Neutrophil (primary cell): ENCODE data around the gene ARID2.

ENCODE experiments used
- H3K27ac ChIP-seq: fragments of 200-600 bp; sonication (generic); 2 replicates; pipeline ENCODE4 v1.5.1; 2016; ENCODE audit warnings: mild to moderate bottlenecking, moderate library complexity
- H3K27me3 ChIP-seq: fragments of 200-600 bp; sonication (generic); 2 replicates; pipeline ENCODE4 v1.6.0; 2016; ENCODE audit warnings: mild to moderate bottlenecking
- H3K36me3 ChIP-seq: fragments of 200-600 bp; sonication (generic); 2 replicates; pipeline ENCODE4 v1.5.1; 2017
- H3K4me1 ChIP-seq, 2 experiments: fragments of 200-600 bp in 1 of 2; sonication (generic) in 1 of 2; 1 replicate in 1 of 2; 2 replicates in 1 of 2; pipeline versions ENCODE4 v1.5.1 to v1.6.1; 2013 to 2016; ENCODE audit warnings: low read depth in 1 of 2, low read length in 1 of 2, mild to moderate bottlenecking in 1 of 2, moderate library complexity in 1 of 2; ENCODE audit not compliant: control insufficient read depth in 1 of 2, insufficient read depth in 1 of 2
- H3K4me3 ChIP-seq, 2 experiments: fragments of 200-600 bp in 1 of 2; sonication (generic) in 1 of 2; 1 replicate in 1 of 2; 2 replicates in 1 of 2; pipeline ENCODE4 v1.5.1; 2013 to 2016; ENCODE audit warnings: low read depth in 1 of 2, low read length in 1 of 2, mild to moderate bottlenecking in 1 of 2, moderate library complexity in 1 of 2
- H3K9me3 ChIP-seq: fragments of 200-600 bp; sonication (generic); 2 replicates; pipeline ENCODE4 v1.5.1; 2016
- CTCF ChIP-seq: fragments of 200-600 bp; sonication (generic); IDR thresholded peaks from 2 replicates; pipeline ENCODE4 v1.5.1; 2016; ENCODE audit warnings: antibody characterized with exemption

The ARID2 gene

DNA sequence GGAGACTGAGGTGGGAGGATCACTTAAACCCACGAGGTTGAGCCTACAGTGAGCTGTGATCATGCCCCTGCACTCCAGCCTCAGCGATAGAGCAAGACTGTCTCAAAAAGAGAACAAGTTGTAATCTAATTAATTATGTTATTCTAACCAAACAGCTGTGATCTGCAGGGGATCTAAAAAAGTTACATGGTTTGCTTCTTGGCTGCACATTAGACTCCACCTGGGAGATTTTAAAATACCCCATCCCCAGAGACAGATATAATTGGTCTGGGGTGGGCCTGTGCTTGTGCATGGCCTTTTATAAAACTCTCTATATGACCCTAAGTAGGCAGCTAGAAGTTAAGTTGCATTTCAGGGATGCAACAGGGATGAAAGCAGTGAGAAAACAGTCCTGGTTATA lies 184.1 kb downstream of the ARID2 start:
- Histone ChIP-seq H3K4me1 (no peaks in the 10 kb centered on the region), H3K4me3 (no peak overlapping the region), H3K9me3 (no peaks in the 10 kb centered on the region), H3K36me3 (peaks cover 7% of the 10 kb centered on the region), H3K27ac (no peak overlapping the region), H3K27me3 (no peaks in the 10 kb centered on the region)
- TF ChIP-seq CTCF, result no peak

DNA sequence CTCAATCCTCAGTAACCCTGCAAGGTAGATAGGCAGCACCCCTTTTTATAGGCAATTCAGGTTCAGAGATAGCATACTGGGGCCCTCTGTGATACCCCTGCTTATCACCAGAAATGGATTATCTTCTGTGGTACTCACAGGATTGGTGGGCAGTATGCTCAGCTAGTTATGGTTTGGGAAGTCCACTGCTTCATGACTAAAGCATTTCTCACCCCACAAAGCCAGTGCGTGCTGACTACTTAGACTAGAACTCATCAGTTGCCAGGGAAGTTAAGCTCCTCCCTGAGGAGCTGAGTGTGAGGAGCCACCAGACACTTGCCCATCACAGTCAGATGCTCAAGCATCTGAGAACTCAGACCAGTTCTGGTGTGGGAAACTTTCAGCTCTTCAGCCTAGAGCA lies 184.6 kb downstream of the ARID2 start:
- no peak overlapping the region for H3K4me3 ChIP-seq
- no peaks in the 10 kb centered on the region for H3K9me3 ChIP-seq
- no peaks in the 10 kb centered on the region for H3K4me1 ChIP-seq
- no peak for TF ChIP-seq CTCF
- no peaks in the 10 kb centered on the region for H3K27me3 ChIP-seq
- no peak overlapping the region for H3K27ac ChIP-seq
- H3K36me3 ChIP-seq, result peaks cover 7% of the 10 kb centered on the region

DNA sequence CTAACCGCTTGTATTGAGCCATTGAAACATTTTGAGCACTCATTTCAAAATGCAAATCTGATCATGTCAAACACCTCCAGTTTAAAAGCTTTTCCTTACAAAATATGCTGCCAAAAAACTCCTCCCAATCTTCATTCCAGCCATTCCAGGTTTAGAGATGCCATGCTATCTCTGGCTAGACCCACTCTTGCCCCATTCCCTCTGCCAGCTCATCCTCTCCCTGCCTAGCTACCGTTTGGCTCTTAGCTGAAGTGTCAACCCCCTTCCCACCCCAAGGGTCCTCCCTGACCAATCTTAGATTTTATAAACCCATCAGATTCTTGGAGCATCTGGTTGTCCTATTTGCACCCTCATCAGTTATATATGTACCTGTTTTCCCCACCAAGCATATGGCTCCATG lies 185.9 kb downstream of the ARID2 start:
- no peak overlapping the region for H3K27ac ChIP-seq
- H3K4me3 ChIP-seq, result no peak overlapping the region
- H3K27me3 ChIP-seq, result no peaks in the 10 kb centered on the region
- peaks cover 17% of the 10 kb centered on the region for H3K36me3 ChIP-seq
- H3K9me3 ChIP-seq, result no peaks in the 10 kb centered on the region
- no peaks in the 10 kb centered on the region for H3K4me1 ChIP-seq
- TF ChIP-seq CTCF, result no peak

DNA sequence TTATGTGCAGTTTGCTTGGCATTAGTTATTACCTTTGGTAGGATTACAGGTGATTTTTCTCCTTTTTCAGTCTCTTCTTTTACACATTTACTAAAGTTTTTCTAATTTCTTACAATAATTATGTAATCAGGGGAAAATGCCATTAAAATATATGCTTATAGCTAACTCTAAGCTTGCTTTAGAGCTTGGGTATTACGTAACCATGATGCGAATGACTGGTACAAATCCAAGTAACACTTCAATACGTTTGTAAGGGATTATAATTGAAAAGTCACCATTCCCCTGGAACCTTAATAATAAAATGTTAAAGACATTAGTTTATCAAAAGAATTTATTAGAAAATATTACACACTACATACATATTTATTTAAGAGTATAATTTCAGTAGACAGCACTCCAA lies 189.3 kb downstream of the ARID2 start:
- no peaks in the 10 kb centered on the region for H3K27me3 ChIP-seq
- H3K27ac ChIP-seq, result no peak overlapping the region
- no peak for TF ChIP-seq CTCF
- H3K4me3 ChIP-seq, result no peak overlapping the region
- H3K9me3 ChIP-seq, result no peaks in the 10 kb centered on the region
- H3K36me3 ChIP-seq, result peaks cover 51% of the 10 kb centered on the region
- no peaks in the 10 kb centered on the region for H3K4me1 ChIP-seq

DNA sequence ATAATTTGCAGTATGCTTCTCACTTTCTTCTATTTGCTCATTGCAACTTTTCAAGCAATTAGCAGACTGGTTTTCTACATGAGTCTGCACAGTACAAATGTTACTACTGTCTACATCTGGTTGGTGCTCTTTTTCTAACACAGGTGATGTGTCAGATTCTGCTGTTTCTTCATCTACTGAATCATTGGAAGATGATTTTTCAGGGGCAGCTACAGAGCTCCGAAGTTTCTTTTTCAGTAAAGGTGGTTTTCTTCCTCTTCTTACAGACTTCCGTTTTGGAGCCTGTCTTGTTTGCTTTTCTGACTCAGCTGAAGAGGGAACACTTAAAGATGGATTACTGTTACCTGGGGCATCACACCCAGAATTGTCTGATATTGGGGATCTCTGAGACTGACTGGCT lies 198.8 kb downstream of the ARID2 start:
- Histone ChIP-seq H3K27me3 (no peaks in the 10 kb centered on the region), H3K9me3 (no peaks in the 10 kb centered on the region), H3K4me3 (no peak overlapping the region), H3K27ac (peak overlapping the region; percentile 71), H3K36me3 (peaks cover 97% of the 10 kb centered on the region), H3K4me1 (peaks cover 5 to 8% of the 10 kb centered on the region in 2 experiments)
- no peak for TF ChIP-seq CTCF

DNA sequence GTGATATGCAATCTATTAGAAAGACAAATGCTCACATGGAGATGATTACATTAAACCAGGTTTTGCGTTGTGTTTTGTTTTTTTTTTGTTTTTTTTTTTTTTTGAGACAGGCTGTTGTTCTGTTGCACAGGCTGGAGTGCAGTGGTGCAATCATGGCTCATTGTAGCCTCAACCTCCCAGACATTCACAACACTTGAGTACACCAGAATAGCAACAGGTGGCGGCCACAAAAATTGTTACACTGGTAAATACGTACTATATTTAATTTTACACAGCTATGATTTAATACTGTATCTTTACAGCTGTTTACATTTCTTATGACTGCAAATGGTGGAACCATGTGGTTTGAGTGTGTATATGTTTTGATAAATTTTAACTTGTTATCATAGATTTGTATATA lies 200.9 kb downstream of the ARID2 start:
- Histone ChIP-seq H3K4me1 (peaks cover 5 to 8% of the 10 kb centered on the region in 2 experiments), H3K4me3 (no peak overlapping the region), H3K9me3 (no peaks in the 10 kb centered on the region), H3K36me3 (peaks cover 87% of the 10 kb centered on the region), H3K27ac (no peak overlapping the region), H3K27me3 (no peaks in the 10 kb centered on the region)
- no peak for TF ChIP-seq CTCF
